K562 (cell line): ENCODE measurements around the gene ACBD3. TPM values are rescaled to one million over a fixed set of nuclear protein-coding genes. Genes with fewer than 3 reads are reported as not detected.

Source experiments
- CEBPB ChIP-seq: fragments of 450-650 bp; IDR thresholded peaks from 2 replicates; pipeline ENCODE4 v1.6.1; 2016; ENCODE audit warnings: missing genetic modification characterization, missing compliant biosample characterization
- CHD4 ChIP-seq: fragments of 200-600 bp; sonication (generic); IDR thresholded peaks from 3 replicates; pipeline ENCODE4 v1.6.1; 2012; ENCODE audit warnings: low read depth, mild to moderate bottlenecking, mixed read lengths, low read length, inconsistent platforms; ENCODE audit not compliant: insufficient read depth, insufficient replicate concordance, poor library complexity, severe bottlenecking
- CREBBP ChIP-seq: IDR thresholded peaks from one replicate; pipeline ENCODE4 v1.6.1; 2012; ENCODE audit warnings: low read depth, mild to moderate bottlenecking, control low read depth, inconsistent platforms, low read length
- DACH1 ChIP-seq: fragments of 450-650 bp; IDR thresholded peaks from 2 replicates; pipeline ENCODE4 v1.6.1; 2018; ENCODE audit not compliant: partially characterized antibody
- HSF4 ChIP-seq: fragments of 250-450 bp; sonication (Bioruptor Pico); IDR thresholded peaks from 2 replicates; pipeline ENCODE4 v2.1.2; 2022; ENCODE audit warnings: mild to moderate bottlenecking, moderate library complexity, borderline replicate concordance
- KAT8 ChIP-seq: fragments of 450-650 bp; IDR thresholded peaks from 2 replicates; pipeline ENCODE4 v1.6.1; 2016; ENCODE audit warnings: low read depth, mild to moderate bottlenecking
- POLR3G ChIP-seq: IDR thresholded peaks from 2 replicates; pipeline ENCODE4 v1.6.1; 2011; ENCODE audit not compliant: insufficient read length, insufficient replicate concordance; ENCODE audit errors: extremely low read depth
- POU5F1 ChIP-seq: fragments of 150-350 bp; IDR thresholded peaks from 2 replicates; pipeline ENCODE4 v1.6.1; 2014; ENCODE audit warnings: borderline replicate concordance, low read length, low read depth, mild to moderate bottlenecking; ENCODE audit not compliant: partially characterized antibody
- SMARCB1 ChIP-seq: IDR thresholded peaks from 2 replicates; pipeline ENCODE4 v1.6.1; 2011; ENCODE audit warnings: improper control_type of control experiment, low read depth; ENCODE audit not compliant: insufficient read length
- YY1 ChIP-seq, 3 experiments: IDR thresholded peaks; 2 replicates each; pipeline ENCODE4 v1.6.1; 2011; ENCODE audit warnings: low read length in 2 of 3, mild to moderate bottlenecking in 2 of 3, moderate library complexity in 2 of 3, borderline replicate concordance in 1 of 3, control low read depth in 1 of 3, low read depth in 1 of 3; ENCODE audit not compliant: insufficient read depth in 3 of 3, insufficient replicate concordance in 2 of 3, control insufficient read depth in 1 of 3, insufficient read length in 1 of 3; ENCODE audit errors: extremely low read depth in 1 of 3
- ZFP1 ChIP-seq: fragments of 450-650 bp; formaldehyde crosslinking; IDR thresholded peaks from 2 replicates; pipeline ENCODE4 v1.4.0; 2020; ENCODE audit warnings: mild to moderate bottlenecking, mixed read lengths
- ZNF449 ChIP-seq: fragments of 250-450 bp; sonication (Bioruptor Pico); IDR thresholded peaks from 2 replicates; pipeline ENCODE4 v1.8.0; 2022; ENCODE audit warnings: moderate library complexity, mild to moderate bottlenecking, inconsistent platforms
- ZNF561 ChIP-seq: fragments of 450-650 bp; formaldehyde crosslinking; conservative IDR thresholded peaks from 2 replicates; pipeline ENCODE4 v1.4.0; 2020; ENCODE audit warnings: mild to moderate bottlenecking, moderate library complexity
- polyA plus RNA-seq, 8 experiments: library from polyadenylated mRNA; depleted of rRNA in 4 of 8; stranded (reverse) in 5 of 8; unstranded in 3 of 8; fragments of >200 nt; fragmentation: Nextera tagmentation in 2 of 8; fragmentation: Illumina TruSeq in 1 of 8; extraction: Ambion mirVana in 2 of 8; extraction: Trizol in 1 of 8; gene quantifications; 2 replicates each; pipeline versions ENCODE4 v1.2.1 to v1.2.3, GENCODE V29; 2011 to 2014; ENCODE audit warnings: inconsistent platforms in 1 of 8, missing spikeins in 1 of 8
- total RNA-seq, 7 experiments: library from RNA; depleted of rRNA in 6 of 7; stranded (reverse); fragments of >200 nt in 6 of 7; fragmentation: Illumina TruSeq in 2 of 7; extraction: Trizol in 2 of 7; gene quantifications; 2 replicates each; pipeline versions ENCODE4 v1.2.1 to v1.2.3, GENCODE V29; 2011 to 2021; ENCODE audit warnings: low replicate concordance in 1 of 7
- TF ChIP-seq, protein P1 (sequence below): fragments of 450-650 bp; formaldehyde crosslinking; IDR thresholded peaks from 2 replicates; pipeline ENCODE4 v1.4.0; 2020; ENCODE audit warnings: mild to moderate bottlenecking, moderate library complexity
- TF ChIP-seq, protein P2 (sequence below), 2 experiments: fragments of 450-650 bp in 1 of 2; IDR thresholded peaks; 2 replicates each; pipeline ENCODE4 v1.6.1; 2011 to 2017; ENCODE audit warnings: low read depth in 2 of 2, antibody characterized with exemption in 1 of 2, borderline replicate concordance in 1 of 2, low read length in 1 of 2, mild to moderate bottlenecking in 1 of 2, mixed read lengths in 1 of 2; ENCODE audit not compliant: control insufficient read depth in 1 of 2
- TF ChIP-seq, protein P3 (sequence below): fragments of 450-650 bp; IDR thresholded peaks from 2 replicates; pipeline ENCODE4 v1.6.1; 2016; ENCODE audit warnings: mild to moderate bottlenecking

The ACBD3 gene
- total and polyA plus RNA-seq, 9 of the 15 experiments (the other 6 are each of a cell fraction or from before 2014, with no cell fraction given): 11.1 to 36.7 (median 26.9) TPM

DNA sequence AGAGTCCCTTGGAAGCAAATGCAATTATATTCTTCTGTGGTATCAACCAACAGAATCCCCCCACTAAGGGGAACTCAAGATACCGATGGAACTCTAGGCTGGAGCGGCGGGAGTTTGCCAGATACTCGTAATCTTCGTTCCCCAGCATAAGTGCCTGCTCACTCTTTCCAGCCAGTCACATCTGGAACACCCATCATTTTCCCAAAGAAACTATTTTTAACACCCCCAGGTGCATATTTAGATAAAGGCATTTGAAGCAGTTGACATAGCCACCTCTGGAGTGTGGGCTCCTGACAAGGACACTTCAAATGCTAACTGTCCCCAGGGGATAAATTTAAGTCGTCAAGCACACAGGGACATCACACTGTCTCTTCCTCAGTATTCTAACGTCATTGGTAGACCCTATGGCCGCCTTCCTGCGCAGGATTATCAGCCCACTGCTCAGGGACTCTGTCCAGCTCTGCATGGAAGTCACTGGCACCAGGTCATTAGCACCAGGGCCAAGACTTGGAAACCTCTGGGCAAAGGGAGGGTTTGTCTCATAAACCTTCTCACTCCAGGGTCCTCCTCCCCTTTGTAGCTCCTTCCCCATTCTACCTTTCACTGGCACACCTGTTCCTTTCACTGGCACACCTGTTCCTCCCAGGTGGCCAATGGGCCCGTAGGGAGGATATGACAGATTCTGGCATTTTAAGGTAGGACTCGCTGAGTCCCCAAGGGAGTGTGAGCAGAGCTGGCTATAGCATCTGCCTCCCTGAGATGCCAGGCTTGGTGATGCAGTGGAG is 75.3 kb downstream of the ACBD3 start (continued):
- TF ChIP-seq, protein P1, sequence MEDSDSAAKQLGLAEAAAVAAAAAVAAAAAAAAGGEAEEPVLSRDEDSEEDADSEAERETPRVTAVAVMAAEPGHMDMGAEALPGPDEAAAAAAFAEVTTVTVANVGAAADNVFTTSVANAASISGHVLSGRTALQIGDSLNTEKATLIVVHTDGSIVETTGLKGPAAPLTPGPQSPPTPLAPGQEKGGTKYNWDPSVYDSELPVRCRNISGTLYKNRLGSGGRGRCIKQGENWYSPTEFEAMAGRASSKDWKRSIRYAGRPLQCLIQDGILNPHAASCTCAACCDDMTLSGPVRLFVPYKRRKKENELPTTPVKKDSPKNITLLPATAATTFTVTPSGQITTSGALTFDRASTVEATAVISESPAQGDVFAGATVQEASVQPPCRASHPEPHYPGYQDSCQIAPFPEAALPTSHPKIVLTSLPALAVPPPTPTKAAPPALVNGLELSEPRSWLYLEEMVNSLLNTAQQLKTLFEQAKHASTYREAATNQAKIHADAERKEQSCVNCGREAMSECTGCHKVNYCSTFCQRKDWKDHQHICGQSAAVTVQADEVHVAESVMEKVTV (CRISPR knock-in tag): no peak
- TF ChIP-seq, protein P2, sequence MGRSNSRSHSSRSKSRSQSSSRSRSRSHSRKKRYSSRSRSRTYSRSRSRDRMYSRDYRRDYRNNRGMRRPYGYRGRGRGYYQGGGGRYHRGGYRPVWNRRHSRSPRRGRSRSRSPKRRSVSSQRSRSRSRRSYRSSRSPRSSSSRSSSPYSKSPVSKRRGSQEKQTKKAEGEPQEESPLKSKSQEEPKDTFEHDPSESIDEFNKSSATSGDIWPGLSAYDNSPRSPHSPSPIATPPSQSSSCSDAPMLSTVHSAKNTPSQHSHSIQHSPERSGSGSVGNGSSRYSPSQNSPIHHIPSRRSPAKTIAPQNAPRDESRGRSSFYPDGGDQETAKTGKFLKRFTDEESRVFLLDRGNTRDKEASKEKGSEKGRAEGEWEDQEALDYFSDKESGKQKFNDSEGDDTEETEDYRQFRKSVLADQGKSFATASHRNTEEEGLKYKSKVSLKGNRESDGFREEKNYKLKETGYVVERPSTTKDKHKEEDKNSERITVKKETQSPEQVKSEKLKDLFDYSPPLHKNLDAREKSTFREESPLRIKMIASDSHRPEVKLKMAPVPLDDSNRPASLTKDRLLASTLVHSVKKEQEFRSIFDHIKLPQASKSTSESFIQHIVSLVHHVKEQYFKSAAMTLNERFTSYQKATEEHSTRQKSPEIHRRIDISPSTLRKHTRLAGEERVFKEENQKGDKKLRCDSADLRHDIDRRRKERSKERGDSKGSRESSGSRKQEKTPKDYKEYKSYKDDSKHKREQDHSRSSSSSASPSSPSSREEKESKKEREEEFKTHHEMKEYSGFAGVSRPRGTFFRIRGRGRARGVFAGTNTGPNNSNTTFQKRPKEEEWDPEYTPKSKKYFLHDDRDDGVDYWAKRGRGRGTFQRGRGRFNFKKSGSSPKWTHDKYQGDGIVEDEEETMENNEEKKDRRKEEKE (IDR thresholded peaks at IDR 0.05; ENCODE audit: borderline replicate concordance in 1 of 2, control insufficient read depth in 1 of 2, low read depth in 2 of 2, low read length in 1 of 2): 0 out of 4 replicates have a peak, but pooled peaks of 1 of the 2 experiments have one; percentile 84
- TF ChIP-seq, protein P3, sequence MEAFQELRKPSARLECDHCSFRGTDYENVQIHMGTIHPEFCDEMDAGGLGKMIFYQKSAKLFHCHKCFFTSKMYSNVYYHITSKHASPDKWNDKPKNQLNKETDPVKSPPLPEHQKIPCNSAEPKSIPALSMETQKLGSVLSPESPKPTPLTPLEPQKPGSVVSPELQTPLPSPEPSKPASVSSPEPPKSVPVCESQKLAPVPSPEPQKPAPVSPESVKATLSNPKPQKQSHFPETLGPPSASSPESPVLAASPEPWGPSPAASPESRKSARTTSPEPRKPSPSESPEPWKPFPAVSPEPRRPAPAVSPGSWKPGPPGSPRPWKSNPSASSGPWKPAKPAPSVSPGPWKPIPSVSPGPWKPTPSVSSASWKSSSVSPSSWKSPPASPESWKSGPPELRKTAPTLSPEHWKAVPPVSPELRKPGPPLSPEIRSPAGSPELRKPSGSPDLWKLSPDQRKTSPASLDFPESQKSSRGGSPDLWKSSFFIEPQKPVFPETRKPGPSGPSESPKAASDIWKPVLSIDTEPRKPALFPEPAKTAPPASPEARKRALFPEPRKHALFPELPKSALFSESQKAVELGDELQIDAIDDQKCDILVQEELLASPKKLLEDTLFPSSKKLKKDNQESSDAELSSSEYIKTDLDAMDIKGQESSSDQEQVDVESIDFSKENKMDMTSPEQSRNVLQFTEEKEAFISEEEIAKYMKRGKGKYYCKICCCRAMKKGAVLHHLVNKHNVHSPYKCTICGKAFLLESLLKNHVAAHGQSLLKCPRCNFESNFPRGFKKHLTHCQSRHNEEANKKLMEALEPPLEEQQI: no peak
- no peak for TF ChIP-seq KAT8
- no peak for TF ChIP-seq CEBPB
- TF ChIP-seq CHD4: no peak
- no peak; the same call in 1 of the 2 replicates for TF ChIP-seq ZFP1
- TF ChIP-seq YY1 (IDR thresholded peaks at IDR 0.05; ENCODE audit: borderline replicate concordance in 1 of 3, control insufficient read depth in 1 of 3, extremely low read depth in 1 of 3, insufficient read depth in 3 of 3, insufficient read length in 1 of 3, insufficient replicate concordance in 2 of 3, low read depth in 1 of 3, low read length in 2 of 3): no peak
- peak; percentile 64 for TF ChIP-seq DACH1
- TF ChIP-seq SMARCB1: no peak
- peak; percentile 9 for TF ChIP-seq POU5F1
- no peak for TF ChIP-seq POLR3G
- no peak for TF ChIP-seq ZNF561
- no peak for TF ChIP-seq CREBBP
- no peak for TF ChIP-seq HSF4 (CRISPR knock-in tag)
- no peak for TF ChIP-seq ZNF449
